SK-N-SH treated with all-trans-retinoic acid at 6 μM for 48 hours (cell line): ENCODE results near the gene HTR4.

Experiments
- ATAC-seq: fragments of 200-7000 bp; cut with Tn5 transposase; 3 replicates; pipeline ENCODE4 v1.9.1; 2020; ENCODE audit warnings: mild to moderate bottlenecking, moderate library complexity
- ARNTL ChIP-seq: fragments of 450-650 bp; formaldehyde crosslinking; IDR thresholded peaks from 2 replicates; pipeline ENCODE4 v1.5.0; 2020; ENCODE audit warnings: low read depth, mild to moderate bottlenecking, moderate library complexity, borderline replicate concordance
- BACH2 ChIP-seq: fragments of 250-450 bp; sonication (Bioruptor Pico); IDR thresholded peaks from 2 replicates; pipeline ENCODE4 v1.9.0; 2021; ENCODE audit warnings: mild to moderate bottlenecking, borderline replicate concordance
- CSDC2 ChIP-seq: fragments of 250-450 bp; sonication (Bioruptor Pico); IDR thresholded peaks from 2 replicates; pipeline ENCODE4 v1.5.0; 2020; ENCODE audit warnings: mild to moderate bottlenecking, moderate library complexity
- ESRRG ChIP-seq: fragments of 250-450 bp; sonication (Bioruptor Pico); IDR thresholded peaks from 2 replicates; pipeline ENCODE4 v1.6.1; 2021; ENCODE audit warnings: mild to moderate bottlenecking
- GLIS3 ChIP-seq: fragments of 250-450 bp; sonication (Bioruptor Pico); IDR thresholded peaks from 2 replicates; pipeline ENCODE4 v1.5.0; 2020; ENCODE audit warnings: mild to moderate bottlenecking, moderate library complexity
- ISL1 ChIP-seq: fragments of 250-450 bp; sonication (Bioruptor Pico); IDR thresholded peaks from 2 replicates; pipeline ENCODE4 v2.1.2; 2022; ENCODE audit warnings: mild to moderate bottlenecking, moderate library complexity
- OSR1 ChIP-seq: fragments of 250-450 bp; sonication (Bioruptor Pico); IDR thresholded peaks from 2 replicates; pipeline ENCODE4 v1.8.0; 2022; ENCODE audit warnings: moderate library complexity, mild to moderate bottlenecking, inconsistent platforms
- PPARA ChIP-seq: fragments of 250-450 bp; sonication (Bioruptor Pico); IDR thresholded peaks from 2 replicates; pipeline ENCODE4 v1.5.0; 2020; ENCODE audit warnings: mild to moderate bottlenecking, borderline replicate concordance
- RARB ChIP-seq: fragments of 250-450 bp; sonication (Bioruptor Pico); IDR thresholded peaks from 2 replicates; pipeline ENCODE4 v1.8.0; 2021; ENCODE audit warnings: mild to moderate bottlenecking, moderate library complexity
- SNAI2 ChIP-seq: fragments of 250-450 bp; sonication (Bioruptor Pico); IDR thresholded peaks from 2 replicates; pipeline ENCODE4 v1.5.0; 2020; ENCODE audit warnings: mild to moderate bottlenecking, moderate library complexity
- TCF4 ChIP-seq: fragments of 250-450 bp; sonication (Bioruptor Pico); IDR thresholded peaks from 2 replicates; pipeline ENCODE4 v1.8.0; 2021; ENCODE audit warnings: mild to moderate bottlenecking, moderate library complexity, borderline replicate concordance
- TOX ChIP-seq: fragments of 250-450 bp; sonication (Bioruptor Pico); IDR thresholded peaks from 2 replicates; pipeline ENCODE4 v1.8.0; 2021; ENCODE audit warnings: mild to moderate bottlenecking, moderate library complexity, borderline replicate concordance
- ZC3H10 ChIP-seq: fragments of 250-450 bp; sonication (Bioruptor Pico); IDR thresholded peaks from 2 replicates; pipeline ENCODE4 v1.5.1; 2021; ENCODE audit warnings: mild to moderate bottlenecking, moderate library complexity
- ZFP3 ChIP-seq: fragments of 250-450 bp; sonication (Bioruptor Pico); IDR thresholded peaks from 2 replicates; pipeline ENCODE4 v1.5.0; 2020; ENCODE audit warnings: mild to moderate bottlenecking, moderate library complexity
- ZFP30 ChIP-seq: fragments of 450-650 bp; formaldehyde crosslinking; IDR thresholded peaks from 2 replicates; pipeline ENCODE4 v1.5.0; 2022; ENCODE audit warnings: mild to moderate bottlenecking, moderate library complexity
- ZNF565 ChIP-seq: fragments of 450-650 bp; formaldehyde crosslinking; conservative IDR thresholded peaks from 2 replicates; pipeline ENCODE4 v1.5.0; 2020; ENCODE audit warnings: low read depth, mild to moderate bottlenecking, moderate library complexity
- ZNF70 ChIP-seq: fragments of 450-650 bp; formaldehyde crosslinking; IDR thresholded peaks from 2 replicates; pipeline ENCODE4 v1.5.0; 2020; ENCODE audit warnings: mild to moderate bottlenecking, moderate library complexity
- ZNF8 ChIP-seq: fragments of 450-650 bp; formaldehyde crosslinking; IDR thresholded peaks from 2 replicates; pipeline ENCODE4 v1.5.0; 2020; ENCODE audit warnings: mild to moderate bottlenecking, moderate library complexity
- TF ChIP-seq, protein P1 (sequence below): fragments of 250-450 bp; sonication (Bioruptor Pico); IDR thresholded peaks from 2 replicates; pipeline ENCODE4 v1.8.0; 2021; ENCODE audit warnings: low read depth, mild to moderate bottlenecking, moderate library complexity, borderline replicate concordance
- TF ChIP-seq, protein P2 (sequence below): fragments of 250-450 bp; sonication (Bioruptor Pico); IDR thresholded peaks from 2 replicates; pipeline ENCODE4 v1.5.1; 2021; ENCODE audit warnings: mild to moderate bottlenecking, moderate library complexity
- TF ChIP-seq, protein P3 (sequence below): fragments of 250-450 bp; sonication (Bioruptor Pico); IDR thresholded peaks from 2 replicates; pipeline ENCODE4 v1.5.0; 2020; ENCODE audit warnings: mild to moderate bottlenecking, moderate library complexity
- TF ChIP-seq, protein P4 (sequence below): fragments of 250-450 bp; sonication (Bioruptor Pico); IDR thresholded peaks from 2 replicates; pipeline ENCODE4 v1.5.1; 2020; ENCODE audit warnings: low read depth, mild to moderate bottlenecking, moderate library complexity
- TF ChIP-seq, protein P5 (sequence below): fragments of 250-450 bp; sonication (Bioruptor Pico); IDR thresholded peaks from 2 replicates; pipeline ENCODE4 v1.8.0; 2020; ENCODE audit warnings: mild to moderate bottlenecking, moderate library complexity, borderline replicate concordance

HTR4 gene

DNA sequence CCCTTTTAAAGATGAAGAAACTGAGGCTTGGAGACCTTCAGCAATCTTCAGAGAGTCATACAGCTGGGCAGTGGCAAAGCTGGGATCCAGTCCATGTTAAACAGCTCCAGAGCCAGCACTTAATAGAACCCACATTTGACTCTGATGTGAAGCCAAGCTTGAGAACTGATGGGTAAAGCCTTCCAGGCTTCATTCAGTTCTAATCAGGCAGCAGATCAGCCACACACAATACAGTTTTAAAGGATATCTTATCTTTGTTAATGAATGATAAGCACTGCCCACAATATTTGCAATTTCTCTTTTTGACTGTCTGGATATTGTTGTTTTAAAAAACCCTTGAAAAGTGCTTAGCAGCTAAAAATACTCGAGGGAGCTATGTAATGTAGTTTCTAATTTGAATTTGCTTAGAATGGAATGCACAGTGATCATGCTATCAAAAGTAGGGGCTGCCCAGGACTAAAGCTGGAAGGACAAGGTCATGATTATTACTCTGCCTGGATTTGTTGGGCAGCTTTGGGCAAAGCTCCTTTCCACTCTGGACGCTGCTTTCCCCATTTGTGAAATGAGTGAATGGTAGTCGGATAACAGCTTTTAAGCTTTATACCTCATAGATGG lies 31.3 kb upstream of the HTR4 start:
- TF ChIP-seq CSDC2 (CRISPR knock-in tag) (no peak), TOX (CRISPR knock-in tag) (no peak), BACH2 (CRISPR knock-in tag) (no peak), ISL1 (CRISPR knock-in tag) (peak; percentile 83), ZNF8 (CRISPR knock-in tag) (no peak), TCF4 (peak; percentile 87), ZFP3 (no peak), PPARA (CRISPR knock-in tag) (no peak), ZC3H10 (CRISPR knock-in tag) (no peak), SNAI2 (CRISPR knock-in tag) (no peak), GLIS3 (CRISPR knock-in tag) (peak; percentile 54), ZNF565 (CRISPR knock-in tag) (no peak), OSR1 (CRISPR knock-in tag) (no peak), RARB (CRISPR knock-in tag) (no peak), ZNF70 (CRISPR knock-in tag) (no peak), ZFP30 (CRISPR knock-in tag) (no peak), ESRRG (CRISPR knock-in tag) (no peak)
- TF ChIP-seq, protein P1, sequence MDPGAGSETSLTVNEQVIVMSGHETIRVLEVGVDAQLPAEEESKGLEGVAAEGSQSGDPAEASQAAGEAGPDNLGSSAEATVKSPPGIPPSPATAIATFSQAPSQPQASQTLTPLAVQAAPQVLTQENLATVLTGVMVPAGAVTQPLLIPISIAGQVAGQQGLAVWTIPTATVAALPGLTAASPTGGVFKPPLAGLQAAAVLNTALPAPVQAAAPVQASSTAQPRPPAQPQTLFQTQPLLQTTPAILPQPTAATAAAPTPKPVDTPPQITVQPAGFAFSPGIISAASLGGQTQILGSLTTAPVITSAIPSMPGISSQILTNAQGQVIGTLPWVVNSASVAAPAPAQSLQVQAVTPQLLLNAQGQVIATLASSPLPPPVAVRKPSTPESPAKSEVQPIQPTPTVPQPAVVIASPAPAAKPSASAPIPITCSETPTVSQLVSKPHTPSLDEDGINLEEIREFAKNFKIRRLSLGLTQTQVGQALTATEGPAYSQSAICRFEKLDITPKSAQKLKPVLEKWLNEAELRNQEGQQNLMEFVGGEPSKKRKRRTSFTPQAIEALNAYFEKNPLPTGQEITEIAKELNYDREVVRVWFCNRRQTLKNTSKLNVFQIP (CRISPR knock-in tag), result no peak
- TF ChIP-seq, protein P2, sequence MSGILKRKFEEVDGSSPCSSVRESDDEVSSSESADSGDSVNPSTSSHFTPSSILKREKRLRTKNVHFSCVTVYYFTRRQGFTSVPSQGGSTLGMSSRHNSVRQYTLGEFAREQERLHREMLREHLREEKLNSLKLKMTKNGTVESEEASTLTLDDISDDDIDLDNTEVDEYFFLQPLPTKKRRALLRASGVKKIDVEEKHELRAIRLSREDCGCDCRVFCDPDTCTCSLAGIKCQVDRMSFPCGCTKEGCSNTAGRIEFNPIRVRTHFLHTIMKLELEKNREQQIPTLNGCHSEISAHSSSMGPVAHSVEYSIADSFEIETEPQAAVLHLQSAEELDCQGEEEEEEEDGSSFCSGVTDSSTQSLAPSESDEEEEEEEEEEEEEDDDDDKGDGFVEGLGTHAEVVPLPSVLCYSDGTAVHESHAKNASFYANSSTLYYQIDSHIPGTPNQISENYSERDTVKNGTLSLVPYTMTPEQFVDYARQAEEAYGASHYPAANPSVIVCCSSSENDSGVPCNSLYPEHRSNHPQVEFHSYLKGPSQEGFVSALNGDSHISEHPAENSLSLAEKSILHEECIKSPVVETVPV (CRISPR knock-in tag), result no peak
- TF ChIP-seq, protein P3, sequence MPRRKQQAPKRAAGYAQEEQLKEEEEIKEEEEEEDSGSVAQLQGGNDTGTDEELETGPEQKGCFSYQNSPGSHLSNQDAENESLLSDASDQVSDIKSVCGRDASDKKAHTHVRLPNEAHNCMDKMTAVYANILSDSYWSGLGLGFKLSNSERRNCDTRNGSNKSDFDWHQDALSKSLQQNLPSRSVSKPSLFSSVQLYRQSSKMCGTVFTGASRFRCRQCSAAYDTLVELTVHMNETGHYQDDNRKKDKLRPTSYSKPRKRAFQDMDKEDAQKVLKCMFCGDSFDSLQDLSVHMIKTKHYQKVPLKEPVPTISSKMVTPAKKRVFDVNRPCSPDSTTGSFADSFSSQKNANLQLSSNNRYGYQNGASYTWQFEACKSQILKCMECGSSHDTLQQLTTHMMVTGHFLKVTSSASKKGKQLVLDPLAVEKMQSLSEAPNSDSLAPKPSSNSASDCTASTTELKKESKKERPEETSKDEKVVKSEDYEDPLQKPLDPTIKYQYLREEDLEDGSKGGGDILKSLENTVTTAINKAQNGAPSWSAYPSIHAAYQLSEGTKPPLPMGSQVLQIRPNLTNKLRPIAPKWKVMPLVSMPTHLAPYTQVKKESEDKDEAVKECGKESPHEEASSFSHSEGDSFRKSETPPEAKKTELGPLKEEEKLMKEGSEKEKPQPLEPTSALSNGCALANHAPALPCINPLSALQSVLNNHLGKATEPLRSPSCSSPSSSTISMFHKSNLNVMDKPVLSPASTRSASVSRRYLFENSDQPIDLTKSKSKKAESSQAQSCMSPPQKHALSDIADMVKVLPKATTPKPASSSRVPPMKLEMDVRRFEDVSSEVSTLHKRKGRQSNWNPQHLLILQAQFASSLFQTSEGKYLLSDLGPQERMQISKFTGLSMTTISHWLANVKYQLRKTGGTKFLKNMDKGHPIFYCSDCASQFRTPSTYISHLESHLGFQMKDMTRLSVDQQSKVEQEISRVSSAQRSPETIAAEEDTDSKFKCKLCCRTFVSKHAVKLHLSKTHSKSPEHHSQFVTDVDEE, result 0 out of 2 replicates have a peak, but pooled peaks have one; percentile 69
- TF ChIP-seq, protein P4, sequence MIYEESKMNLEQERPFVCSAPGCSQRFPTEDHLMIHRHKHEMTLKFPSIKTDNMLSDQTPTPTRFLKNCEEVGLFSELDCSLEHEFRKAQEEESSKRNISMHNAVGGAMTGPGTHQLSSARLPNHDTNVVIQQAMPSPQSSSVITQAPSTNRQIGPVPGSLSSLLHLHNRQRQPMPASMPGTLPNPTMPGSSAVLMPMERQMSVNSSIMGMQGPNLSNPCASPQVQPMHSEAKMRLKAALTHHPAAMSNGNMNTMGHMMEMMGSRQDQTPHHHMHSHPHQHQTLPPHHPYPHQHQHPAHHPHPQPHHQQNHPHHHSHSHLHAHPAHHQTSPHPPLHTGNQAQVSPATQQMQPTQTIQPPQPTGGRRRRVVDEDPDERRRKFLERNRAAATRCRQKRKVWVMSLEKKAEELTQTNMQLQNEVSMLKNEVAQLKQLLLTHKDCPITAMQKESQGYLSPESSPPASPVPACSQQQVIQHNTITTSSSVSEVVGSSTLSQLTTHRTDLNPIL (CRISPR knock-in tag), result no peak
- ATAC-seq, result no peak; the same call in 2 of the 3 replicates

DNA sequence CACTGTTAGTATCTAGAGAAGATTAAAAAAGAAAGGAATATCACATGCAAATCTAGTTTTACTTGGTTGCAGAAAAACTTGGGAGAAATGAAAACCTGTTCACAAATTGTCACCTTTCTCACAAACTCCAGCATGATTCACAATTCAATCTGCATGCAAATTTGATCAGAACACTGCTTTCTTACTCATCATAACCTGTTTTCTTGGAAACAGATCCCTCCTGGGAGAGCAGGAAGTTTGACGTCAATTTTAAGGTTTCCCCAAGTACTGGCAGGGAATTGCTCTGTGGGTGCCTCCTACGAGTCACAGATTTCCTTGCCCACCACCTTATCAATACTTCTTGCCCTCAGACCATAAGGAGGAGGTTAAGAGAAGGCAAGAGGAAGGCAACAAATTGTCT lies 30.2 kb upstream of the HTR4 start:
- no peak for ATAC-seq

More for the DNA sequence above, 30.2 kb upstream of the HTR4 start:
- TF ChIP-seq ZNF8 (CRISPR knock-in tag) (no peak), BACH2 (CRISPR knock-in tag) (no peak), PPARA (CRISPR knock-in tag) (no peak), ARNTL (CRISPR knock-in tag) (no peak), RARB (CRISPR knock-in tag) (no peak), CSDC2 (CRISPR knock-in tag) (no peak), TCF4 (no peak)
- TF ChIP-seq, protein P5, sequence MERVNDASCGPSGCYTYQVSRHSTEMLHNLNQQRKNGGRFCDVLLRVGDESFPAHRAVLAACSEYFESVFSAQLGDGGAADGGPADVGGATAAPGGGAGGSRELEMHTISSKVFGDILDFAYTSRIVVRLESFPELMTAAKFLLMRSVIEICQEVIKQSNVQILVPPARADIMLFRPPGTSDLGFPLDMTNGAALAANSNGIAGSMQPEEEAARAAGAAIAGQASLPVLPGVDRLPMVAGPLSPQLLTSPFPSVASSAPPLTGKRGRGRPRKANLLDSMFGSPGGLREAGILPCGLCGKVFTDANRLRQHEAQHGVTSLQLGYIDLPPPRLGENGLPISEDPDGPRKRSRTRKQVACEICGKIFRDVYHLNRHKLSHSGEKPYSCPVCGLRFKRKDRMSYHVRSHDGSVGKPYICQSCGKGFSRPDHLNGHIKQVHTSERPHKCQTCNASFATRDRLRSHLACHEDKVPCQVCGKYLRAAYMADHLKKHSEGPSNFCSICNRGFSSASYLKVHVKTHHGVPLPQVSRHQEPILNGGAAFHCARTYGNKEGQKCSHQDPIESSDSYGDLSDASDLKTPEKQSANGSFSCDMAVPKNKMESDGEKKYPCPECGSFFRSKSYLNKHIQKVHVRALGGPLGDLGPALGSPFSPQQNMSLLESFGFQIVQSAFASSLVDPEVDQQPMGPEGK (CRISPR knock-in tag), result no peak
- TF ChIP-seq, protein P3, result no peak
- TF ChIP-seq, protein P1 (CRISPR knock-in tag), result no peak
- TF ChIP-seq, protein P4 (CRISPR knock-in tag), result no peak
